HG03025 (cell line): ENCODE data around the gene CWC15.
"Not testable (repeated sequence)": the region's sequence is repeated elsewhere in the genome, so short reads cannot be mapped to it uniquely, and the experiment has no call there.

Source experiments
- ATAC-seq: cut with Tn5 transposase; IDR thresholded peaks from one replicate; pipeline ENCODE4 v1.9.1; 2021; ENCODE audit warnings: mild to moderate bottlenecking, moderate library complexity; ENCODE audit not compliant: unreplicated experiment, low FRiP score

Gene CWC15

GRCh38 chr11:94973099-94973968, at the start of gene CWC15, which contains the start of gene KDM4D:
TSS of gene CWC15 (minus strand) at chr11:94973556. CDS start at chr11:94972185, 1,371 bp downstream.
TSS of gene KDM4D (plus strand) at chr11:94973709. CDS start at chr11:94997373, 23,664 bp downstream.
- ATAC-seq = peak; percentile 100

- not testable (repeated sequence) for ATAC-seq
Measured at GRCh38 chr11:95021468-95021867, 48.1 kb upstream of the CWC15 start.

- no peak for ATAC-seq
Measured at GRCh38 chr11:95016139-95016538, 42.8 kb upstream of the CWC15 start.

GRCh38 chr11:95014184-95014821, 40.9 kb upstream of the CWC15 start:
- ATAC-seq = no peak

GRCh38 chr11:95011376-95011775, 38.0 kb upstream of the CWC15 start:
- ATAC-seq = no peak

- no peak for ATAC-seq
Measured at GRCh38 chr11:95005642-95006041, 32.3 kb upstream of the CWC15 start.

- no peak for ATAC-seq
Measured at GRCh38 chr11:95003716-95004115, 30.4 kb upstream of the CWC15 start.

- ATAC-seq = no peak
Measured at GRCh38 chr11:94998285-94998684, 24.9 kb upstream of the CWC15 start.

- no peak for ATAC-seq
Measured at GRCh38 chr11:94997437-94997836, 24.1 kb upstream of the CWC15 start.

- no peak for ATAC-seq
Measured at GRCh38 chr11:94993400-94993943, 20.1 kb upstream of the CWC15 start.

- ATAC-seq = no peak
Measured at GRCh38 chr11:94988748-94989147, 15.4 kb upstream of the CWC15 start.

- ATAC-seq = no peak
Measured at GRCh38 chr11:94987378-94987777, 14.0 kb upstream of the CWC15 start.

GRCh38 chr11:94975599-94975998, 2.2 kb upstream of the CWC15 start:
- no peak for ATAC-seq

- ATAC-seq = no peak
Measured at GRCh38 chr11:94974178-94974577, 822 bp upstream of the CWC15 start.

GRCh38 chr11:94972700-94973098, 657 bp downstream of the CWC15 start:
- no peak for ATAC-seq

GRCh38 chr11:94968334-94968958, 4.9 kb downstream of the CWC15 start:
- ATAC-seq = no peak

GRCh38 chr11:94964934-94965333, 8.4 kb downstream of the CWC15 start:
- ATAC-seq = no peak

- ATAC-seq = no peak
Measured at GRCh38 chr11:94961255-94961654, 12.1 kb downstream of the CWC15 start.

GRCh38 chr11:94960488-94960887, 12.9 kb downstream of the CWC15 start:
- no peak for ATAC-seq

GRCh38 chr11:94959179-94959578, 14.2 kb downstream of the CWC15 start:
- no peak for ATAC-seq

GRCh38 chr11:94958121-94958696, 15.1 kb downstream of the CWC15 start:
- ATAC-seq = no peak
